ENCODE results near the gene NUP188.
A peak's percentile ranks its signal among the peaks of the same experiment; 100 is the strongest.

NUP188 gene

DNA sequence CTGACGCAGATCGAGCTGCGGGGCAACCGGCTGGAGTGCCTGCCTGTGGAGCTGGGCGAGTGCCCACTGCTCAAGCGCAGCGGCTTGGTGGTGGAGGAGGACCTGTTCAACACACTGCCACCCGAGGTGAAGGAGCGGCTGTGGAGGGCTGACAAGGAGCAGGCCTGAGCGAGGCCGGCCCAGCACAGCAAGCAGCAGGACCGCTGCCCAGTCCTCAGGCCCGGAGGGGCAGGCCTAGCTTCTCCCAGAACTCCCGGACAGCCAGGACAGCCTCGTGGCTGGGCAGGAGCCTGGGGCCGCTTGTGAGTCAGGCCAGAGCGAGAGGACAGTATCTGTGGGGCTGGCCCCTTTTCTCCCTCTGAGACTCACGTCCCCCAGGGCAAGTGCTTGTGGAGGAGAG lies 31.3 kb upstream of the NUP188 start:
- H3K9ac ChIP-seq (ENCODE audit: low read length in 2 of 2) = no peak overlapping the region
- no peak overlapping the region for H3K4me3 ChIP-seq (ENCODE audit: low read length in 2 of 2)
- no peaks in the 10 kb centered on the region for H3K9me3 ChIP-seq (ENCODE audit: control insufficient read depth in 2 of 2, low read length in 2 of 2)
- peaks cover 6 to 15% of the 10 kb centered on the region in 2 donors for H3K36me3 ChIP-seq (ENCODE audit: control insufficient read depth in 2 of 2, insufficient read depth in 2 of 2, low read length in 2 of 2)
- peak overlapping the region; percentile 62 for H3K27ac ChIP-seq (ENCODE audit: low read length)
- peaks cover 59% of the 10 kb centered on the region for H3K4me1 ChIP-seq (ENCODE audit: control insufficient read depth, insufficient read depth, low read length)
- H3K27me3 ChIP-seq (ENCODE audit: control insufficient read depth in 1 of 2, insufficient read depth in 2 of 2, low read length in 2 of 2) = no peaks in the 10 kb centered on the region

DNA sequence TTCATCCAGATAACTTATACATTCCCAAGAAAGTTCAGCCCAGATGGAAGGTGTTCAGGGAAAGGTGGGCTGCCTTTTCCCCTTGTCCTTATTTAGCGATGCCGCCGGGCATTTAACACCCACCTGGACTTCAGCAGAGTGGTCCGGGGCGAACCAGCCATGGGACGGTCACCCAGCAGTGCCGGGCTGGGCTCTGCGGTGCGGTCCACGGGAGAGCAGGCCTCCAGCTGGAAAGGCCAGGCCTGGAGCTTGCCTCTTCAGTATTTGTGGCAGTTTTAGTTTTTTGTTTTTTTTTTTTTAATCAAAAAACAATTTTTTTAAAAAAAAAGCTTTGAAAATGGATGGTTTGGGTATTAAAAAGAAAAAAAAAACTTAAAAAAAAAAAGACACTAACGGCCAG lies 30.8 kb upstream of the NUP188 start:
- peaks cover 57% of the 10 kb centered on the region for H3K4me1 ChIP-seq (ENCODE audit: control insufficient read depth, insufficient read depth, low read length)
- H3K4me3 ChIP-seq (ENCODE audit: low read length in 2 of 2) = no peak overlapping the region
- no peaks in the 10 kb centered on the region for H3K9me3 ChIP-seq (ENCODE audit: control insufficient read depth in 2 of 2, low read length in 2 of 2)
- peak overlapping the region in 1 of 2 donors; percentile 5 for H3K9ac ChIP-seq (ENCODE audit: low read length in 2 of 2)
- H3K36me3 ChIP-seq (ENCODE audit: control insufficient read depth in 2 of 2, insufficient read depth in 2 of 2, low read length in 2 of 2) = peaks cover 6 to 15% of the 10 kb centered on the region in 2 donors
- H3K27me3 ChIP-seq (ENCODE audit: control insufficient read depth in 1 of 2, insufficient read depth in 2 of 2, low read length in 2 of 2) = no peaks in the 10 kb centered on the region
- H3K27ac ChIP-seq (ENCODE audit: low read length) = peak overlapping the region; percentile 62

DNA sequence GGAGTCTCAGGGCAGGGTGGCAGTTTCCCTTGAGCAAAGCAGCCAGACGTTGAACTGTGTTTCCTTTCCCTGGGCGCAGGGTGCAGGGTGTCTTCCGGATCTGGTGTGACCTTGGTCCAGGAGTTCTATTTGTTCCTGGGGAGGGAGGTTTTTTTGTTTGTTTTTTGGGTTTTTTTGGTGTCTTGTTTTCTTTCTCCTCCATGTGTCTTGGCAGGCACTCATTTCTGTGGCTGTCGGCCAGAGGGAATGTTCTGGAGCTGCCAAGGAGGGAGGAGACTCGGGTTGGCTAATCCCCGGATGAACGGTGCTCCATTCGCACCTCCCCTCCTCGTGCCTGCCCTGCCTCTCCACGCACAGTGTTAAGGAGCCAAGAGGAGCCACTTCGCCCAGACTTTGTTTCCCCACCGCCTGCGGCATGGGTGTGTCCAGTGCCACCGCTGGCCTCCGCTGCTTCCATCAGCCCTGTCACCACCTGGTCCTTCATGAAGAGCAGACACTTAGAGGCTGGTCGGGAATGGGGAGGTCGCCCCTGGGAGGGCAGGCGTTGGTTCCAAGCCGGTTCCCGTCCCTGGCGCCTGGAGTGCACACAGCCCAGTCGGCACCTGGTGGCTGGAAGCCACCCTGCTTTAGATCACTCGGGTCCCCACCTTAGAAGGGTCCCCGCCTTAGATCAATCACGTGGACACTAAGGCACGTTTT lies 30.2 kb upstream of the NUP188 start:
- Histone ChIP-seq H3K36me3 (ENCODE audit: control insufficient read depth in 2 of 2, insufficient read depth in 2 of 2, low read length in 2 of 2) (peaks cover 6 to 15% of the 10 kb centered on the region in 2 donors), H3K4me1 (ENCODE audit: control insufficient read depth, insufficient read depth, low read length) (peaks cover 57% of the 10 kb centered on the region), H3K27me3 (ENCODE audit: control insufficient read depth in 1 of 2, insufficient read depth in 2 of 2, low read length in 2 of 2) (no peaks in the 10 kb centered on the region), H3K27ac (ENCODE audit: low read length) (peak overlapping the region; percentile 2), H3K4me3 (ENCODE audit: low read length in 2 of 2) (peak overlapping the region in 1 of 2 donors; percentile 15), H3K9ac (ENCODE audit: low read length in 2 of 2) (no peak overlapping the region), H3K9me3 (ENCODE audit: control insufficient read depth in 2 of 2, low read length in 2 of 2) (no peaks in the 10 kb centered on the region)

DNA sequence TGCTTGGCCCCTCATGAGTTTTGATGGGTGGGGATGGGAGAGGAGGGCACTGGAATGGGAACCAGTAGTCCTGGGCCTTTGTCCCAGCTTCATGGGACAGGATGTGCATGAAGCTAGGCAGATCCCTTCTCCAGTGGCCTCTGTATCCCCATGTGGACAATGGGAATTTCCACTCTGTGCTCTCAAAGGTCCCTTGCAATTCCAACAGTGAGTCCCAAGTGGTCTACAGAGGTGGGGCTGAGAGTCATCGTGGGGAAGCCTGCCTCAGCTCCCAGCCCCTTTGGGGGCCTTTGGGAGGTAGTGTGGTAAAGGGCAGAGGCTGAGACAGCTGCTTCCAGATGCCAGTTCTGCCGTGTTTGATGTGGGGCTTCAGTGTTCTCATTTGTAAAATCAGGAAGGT lies 28.6 kb upstream of the NUP188 start:
- H3K9me3 ChIP-seq (ENCODE audit: control insufficient read depth in 2 of 2, low read length in 2 of 2) = no peaks in the 10 kb centered on the region
- no peaks in the 10 kb centered on the region for H3K27me3 ChIP-seq (ENCODE audit: control insufficient read depth in 1 of 2, insufficient read depth in 2 of 2, low read length in 2 of 2)
- no peak overlapping the region for H3K27ac ChIP-seq (ENCODE audit: low read length)
- no peak overlapping the region for H3K9ac ChIP-seq (ENCODE audit: low read length in 2 of 2)
- peaks cover 6 to 15% of the 10 kb centered on the region in 2 donors for H3K36me3 ChIP-seq (ENCODE audit: control insufficient read depth in 2 of 2, insufficient read depth in 2 of 2, low read length in 2 of 2)
- H3K4me3 ChIP-seq (ENCODE audit: low read length in 2 of 2) = no peak overlapping the region
- H3K4me1 ChIP-seq (ENCODE audit: control insufficient read depth, insufficient read depth, low read length) = peaks cover 49% of the 10 kb centered on the region

DNA sequence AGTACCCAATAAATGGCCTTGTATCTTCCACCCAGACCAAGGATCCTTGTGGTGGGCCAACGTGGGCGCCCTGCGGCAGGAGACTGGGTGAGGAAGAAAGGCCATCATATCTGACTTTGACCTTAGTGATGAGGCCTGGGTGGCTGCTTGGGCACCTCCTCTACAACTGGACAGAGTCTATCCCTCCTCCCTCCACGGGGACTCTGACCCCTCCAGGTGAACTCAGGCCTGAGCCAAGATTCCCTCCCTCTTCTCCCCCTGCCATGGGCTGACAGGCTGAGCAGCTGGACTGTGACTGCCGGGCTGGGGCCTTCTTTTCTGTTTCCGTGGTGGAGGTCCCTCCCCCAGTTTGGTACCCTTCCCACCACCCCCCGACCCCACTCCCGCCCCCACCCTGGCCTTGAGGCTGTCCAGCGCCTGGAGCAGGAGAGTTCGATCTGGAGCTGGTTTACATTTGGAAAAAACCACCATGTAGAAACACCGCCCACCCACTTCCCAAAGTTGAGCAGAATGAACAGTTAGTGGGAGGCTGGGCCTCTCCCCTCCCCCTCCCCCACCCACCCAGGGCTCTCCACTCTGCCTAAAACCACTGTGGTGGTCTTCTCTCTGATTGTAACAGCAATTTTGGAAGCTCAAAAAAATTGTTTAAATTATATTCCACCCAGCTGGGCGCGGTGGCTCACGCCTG lies 28.0 kb upstream of the NUP188 start:
- Histone ChIP-seq H3K4me3 (ENCODE audit: low read length in 2 of 2) (no peak overlapping the region), H3K4me1 (ENCODE audit: control insufficient read depth, insufficient read depth, low read length) (peaks cover 44% of the 10 kb centered on the region), H3K9ac (ENCODE audit: low read length in 2 of 2) (no peak overlapping the region), H3K27ac (ENCODE audit: low read length) (no peak overlapping the region), H3K36me3 (ENCODE audit: control insufficient read depth in 2 of 2, insufficient read depth in 2 of 2, low read length in 2 of 2) (peaks cover 6 to 15% of the 10 kb centered on the region in 2 donors), H3K9me3 (ENCODE audit: control insufficient read depth in 2 of 2, low read length in 2 of 2) (no peaks in the 10 kb centered on the region), H3K27me3 (ENCODE audit: control insufficient read depth in 1 of 2, insufficient read depth in 2 of 2, low read length in 2 of 2) (no peaks in the 10 kb centered on the region)

DNA sequence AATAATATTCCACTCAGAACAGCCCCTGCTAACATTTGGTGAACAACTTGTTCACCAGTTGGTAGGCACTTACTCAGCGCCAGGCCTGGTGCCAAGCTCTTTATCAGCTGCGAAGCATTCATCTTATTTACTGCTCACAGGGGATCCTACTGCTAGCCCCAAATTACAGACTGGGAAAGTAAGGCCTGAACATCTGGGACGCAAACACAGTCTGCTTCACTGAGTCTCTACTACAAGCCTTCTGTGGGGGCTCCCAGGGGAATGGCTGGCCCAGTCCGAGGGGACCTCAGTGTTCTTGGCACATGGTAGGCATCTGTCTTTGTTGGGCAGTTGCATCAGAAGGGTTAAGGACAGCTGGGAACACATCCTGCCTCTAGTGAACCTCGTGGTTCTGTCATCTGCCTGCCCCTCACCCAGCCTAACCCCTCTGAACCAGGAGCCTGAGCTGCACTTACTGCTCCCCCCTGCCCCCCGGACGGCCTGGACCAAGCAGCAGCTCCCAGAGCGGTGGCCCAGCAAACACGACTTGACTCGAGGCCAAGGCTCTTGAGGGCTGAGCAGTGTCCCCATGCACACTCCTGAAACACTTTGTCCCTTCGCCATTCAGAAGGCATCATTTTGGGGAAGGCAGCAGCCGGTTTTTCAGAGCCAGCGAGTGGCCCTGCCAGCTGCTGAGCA lies 27.0 kb upstream of the NUP188 start, which contains the start of gene PHYHD1:
TSS of gene PHYHD1 (plus strand) at position 602 of the 678 bp plus-strand sequence. CDS start 1,342 bp downstream, outside the sequence.
- peak within 1 kb of the TSS; percentile 76 for H3K27ac ChIP-seq (ENCODE audit: low read length)
- H3K4me3 ChIP-seq (ENCODE audit: low read length in 2 of 2) = peak within 1 kb of the TSS; percentile 77
- H3K27me3 ChIP-seq (ENCODE audit: control insufficient read depth in 1 of 2, insufficient read depth in 2 of 2, low read length in 2 of 2) = no peaks in the 10 kb centered on the region
- no peaks in the 10 kb centered on the region for H3K9me3 ChIP-seq (ENCODE audit: control insufficient read depth in 2 of 2, low read length in 2 of 2)
- peaks cover 6 to 15% of the 10 kb centered on the region in 2 donors for H3K36me3 ChIP-seq (ENCODE audit: control insufficient read depth in 2 of 2, insufficient read depth in 2 of 2, low read length in 2 of 2)
- H3K9ac ChIP-seq (ENCODE audit: low read length in 2 of 2) = peak within 1 kb of the TSS; percentile 73 to 79
- H3K4me1 ChIP-seq (ENCODE audit: control insufficient read depth, insufficient read depth, low read length) = peaks cover 44% of the 10 kb centered on the region

DNA sequence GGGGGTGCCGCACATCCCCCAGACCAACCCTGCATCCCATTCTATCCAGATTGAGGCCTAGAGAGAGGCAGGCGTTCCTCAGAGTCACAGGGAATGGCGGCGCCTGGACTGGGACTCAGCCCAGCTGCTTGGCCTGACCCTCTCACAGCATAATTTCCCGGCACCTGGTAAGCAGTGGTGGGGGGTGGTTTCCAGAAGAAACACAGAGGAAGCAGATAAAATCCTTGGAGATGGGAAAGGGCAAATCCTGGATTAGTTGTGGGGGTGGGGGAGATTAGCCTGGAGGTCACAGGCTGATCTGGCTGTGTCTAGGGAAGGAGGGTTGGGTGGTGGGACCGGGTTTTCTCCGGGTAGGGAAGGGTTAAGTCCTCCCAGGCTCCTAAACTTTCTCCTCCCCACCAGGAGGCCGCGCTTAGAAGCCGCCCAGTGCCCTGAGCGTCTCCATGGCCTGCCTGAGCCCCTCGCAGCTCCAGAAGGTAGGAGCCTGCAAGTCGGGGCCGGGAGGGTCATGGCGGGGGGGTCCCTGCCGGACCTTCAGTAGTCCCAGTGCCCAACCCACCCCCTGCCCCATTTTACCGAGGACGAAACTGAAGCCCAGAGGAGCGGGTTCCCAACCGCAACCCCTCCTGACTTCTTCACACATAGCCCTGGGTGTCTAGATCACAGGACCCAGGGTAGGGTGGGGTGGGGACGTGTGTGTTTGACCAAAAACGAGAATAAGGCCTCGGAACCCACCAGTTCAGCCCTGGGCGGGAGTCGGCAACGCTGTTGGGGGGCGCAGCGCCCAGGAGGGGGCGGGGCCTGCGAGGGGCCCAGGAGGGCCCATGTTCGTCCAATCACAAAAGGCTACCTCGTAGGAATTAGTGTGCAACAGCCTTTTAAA lies 25.4 kb upstream of the NUP188 start:
- H3K9ac ChIP-seq (ENCODE audit: low read length in 2 of 2) = peak overlapping the region; percentile 73 to 79
- peaks cover 30% of the 10 kb centered on the region for H3K4me1 ChIP-seq (ENCODE audit: control insufficient read depth, insufficient read depth, low read length)
- peak overlapping the region; percentile 76 for H3K27ac ChIP-seq (ENCODE audit: low read length)
- peaks cover 2 to 8% of the 10 kb centered on the region in 2 donors for H3K36me3 ChIP-seq (ENCODE audit: control insufficient read depth in 2 of 2, insufficient read depth in 2 of 2, low read length in 2 of 2)
- H3K27me3 ChIP-seq (ENCODE audit: control insufficient read depth in 1 of 2, insufficient read depth in 2 of 2, low read length in 2 of 2) = no peaks in the 10 kb centered on the region
- H3K4me3 ChIP-seq (ENCODE audit: low read length in 2 of 2) = peak overlapping the region; percentile 77
- no peaks in the 10 kb centered on the region for H3K9me3 ChIP-seq (ENCODE audit: control insufficient read depth in 2 of 2, low read length in 2 of 2)

DNA sequence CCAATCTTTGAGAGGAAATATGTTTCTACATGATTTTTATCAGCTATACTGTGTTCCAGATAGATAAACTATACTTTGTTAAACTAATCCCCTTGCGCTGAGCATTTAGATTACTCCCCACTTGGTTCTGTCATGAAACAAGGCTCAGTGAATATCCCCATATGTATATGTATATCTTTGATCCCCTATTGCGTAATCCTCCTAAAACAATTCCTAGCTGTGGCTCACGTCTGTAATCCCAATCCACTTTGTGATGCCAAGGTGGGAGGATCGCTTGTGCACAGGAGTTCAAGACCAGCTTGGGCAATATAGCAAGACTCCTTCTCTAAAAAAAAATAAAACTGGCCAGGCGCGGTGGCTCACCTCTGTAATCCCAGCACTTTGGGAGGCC lies 24.0 kb upstream of the NUP188 start:
- Histone ChIP-seq H3K9ac (ENCODE audit: low read length in 2 of 2) (no peak overlapping the region), H3K4me1 (ENCODE audit: control insufficient read depth, insufficient read depth, low read length) (peaks cover 24% of the 10 kb centered on the region), H3K4me3 (ENCODE audit: low read length in 2 of 2) (no peak overlapping the region), H3K27ac (ENCODE audit: low read length) (no peak overlapping the region), H3K9me3 (ENCODE audit: control insufficient read depth in 2 of 2, low read length in 2 of 2) (no peaks in the 10 kb centered on the region), H3K36me3 (ENCODE audit: control insufficient read depth in 2 of 2, insufficient read depth in 2 of 2, low read length in 2 of 2) (peaks cover 0 to 2% of the 10 kb centered on the region in 2 donors), H3K27me3 (ENCODE audit: control insufficient read depth in 1 of 2, insufficient read depth in 2 of 2, low read length in 2 of 2) (no peaks in the 10 kb centered on the region)

DNA sequence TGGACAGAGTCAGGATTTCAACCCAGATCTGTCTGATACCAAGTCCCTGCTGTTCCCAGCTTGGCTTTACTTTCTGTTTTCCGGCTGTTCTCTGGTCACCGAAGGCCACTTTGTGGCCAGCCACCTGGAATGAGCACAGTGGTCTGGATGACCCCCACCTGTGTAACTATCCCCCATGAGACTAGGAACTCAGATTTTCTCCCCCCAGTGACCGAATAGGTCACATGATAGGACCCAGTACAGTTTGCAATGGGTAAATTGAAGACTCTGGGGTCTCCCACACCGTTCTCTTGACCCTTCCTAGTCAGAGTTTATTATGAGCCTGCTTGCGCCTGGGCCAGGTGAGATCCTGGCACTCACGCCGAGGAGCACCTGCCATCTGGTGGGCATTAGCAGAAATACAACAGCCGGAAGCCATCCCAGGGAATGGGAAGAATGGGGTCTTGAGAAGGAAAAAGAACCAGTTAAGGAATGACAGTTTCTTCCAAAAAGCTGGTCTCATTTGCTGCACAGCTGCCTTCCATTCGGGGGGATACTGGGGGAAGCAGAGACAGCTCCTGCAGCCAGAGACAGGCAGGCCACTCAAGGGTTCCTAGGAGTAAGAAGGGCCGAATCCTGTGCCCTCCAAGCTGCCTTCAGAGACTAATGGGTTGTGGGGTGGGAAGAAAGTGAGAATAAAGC lies 19.6 kb upstream of the NUP188 start:
- Histone ChIP-seq H3K9ac (ENCODE audit: low read length in 2 of 2) (no peak overlapping the region), H3K36me3 (ENCODE audit: control insufficient read depth in 2 of 2, insufficient read depth in 2 of 2, low read length in 2 of 2) (no peaks in the 10 kb centered on the region), H3K4me1 (ENCODE audit: control insufficient read depth, insufficient read depth, low read length) (no peaks in the 10 kb centered on the region), H3K4me3 (ENCODE audit: low read length in 2 of 2) (no peak overlapping the region), H3K9me3 (ENCODE audit: control insufficient read depth in 2 of 2, low read length in 2 of 2) (no peaks in the 10 kb centered on the region), H3K27me3 (ENCODE audit: control insufficient read depth in 1 of 2, insufficient read depth in 2 of 2, low read length in 2 of 2) (no peaks in the 10 kb centered on the region), H3K27ac (ENCODE audit: low read length) (no peak overlapping the region)

DNA sequence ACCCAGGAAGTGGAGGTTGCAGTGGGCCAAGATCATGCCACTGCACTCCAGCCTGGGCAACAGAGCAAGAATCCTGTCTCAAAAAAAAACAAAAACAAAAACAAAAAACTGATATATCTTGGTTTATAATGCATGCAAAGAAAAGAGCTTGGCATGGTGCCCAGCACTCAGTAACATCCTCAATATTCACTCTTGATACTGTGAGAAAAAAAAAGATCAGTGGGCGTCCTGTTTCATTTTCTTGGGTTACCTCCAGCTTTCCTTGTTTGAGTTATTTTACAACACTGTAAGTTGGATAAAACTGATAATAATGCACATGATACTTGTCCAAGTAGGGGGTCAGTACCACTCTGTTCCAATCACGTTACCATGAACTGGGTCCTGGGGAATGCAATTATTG lies 18.9 kb upstream of the NUP188 start:
- Histone ChIP-seq H3K4me1 (ENCODE audit: control insufficient read depth, insufficient read depth, low read length) (no peaks in the 10 kb centered on the region), H3K9me3 (ENCODE audit: control insufficient read depth in 2 of 2, low read length in 2 of 2) (no peaks in the 10 kb centered on the region), H3K36me3 (ENCODE audit: control insufficient read depth in 2 of 2, insufficient read depth in 2 of 2, low read length in 2 of 2) (no peaks in the 10 kb centered on the region), H3K27ac (ENCODE audit: low read length) (no peak overlapping the region), H3K9ac (ENCODE audit: low read length in 2 of 2) (no peak overlapping the region), H3K4me3 (ENCODE audit: low read length in 2 of 2) (no peak overlapping the region), H3K27me3 (ENCODE audit: control insufficient read depth in 1 of 2, insufficient read depth in 2 of 2, low read length in 2 of 2) (no peaks in the 10 kb centered on the region)

Data from stomach smooth muscle (tissue), 2 donors.